DMS153 treated with DMSO at 0.1 percent for 48 hours (cell line): ENCODE results near the gene CHURC1.

Source experiments
- DNase-seq: peaks from one replicate; lab custom pipeline; 2025; ENCODE audit not compliant: unreplicated experiment; lab: John Stamatoyannopoulos, UW

The CHURC1 gene

DNA sequence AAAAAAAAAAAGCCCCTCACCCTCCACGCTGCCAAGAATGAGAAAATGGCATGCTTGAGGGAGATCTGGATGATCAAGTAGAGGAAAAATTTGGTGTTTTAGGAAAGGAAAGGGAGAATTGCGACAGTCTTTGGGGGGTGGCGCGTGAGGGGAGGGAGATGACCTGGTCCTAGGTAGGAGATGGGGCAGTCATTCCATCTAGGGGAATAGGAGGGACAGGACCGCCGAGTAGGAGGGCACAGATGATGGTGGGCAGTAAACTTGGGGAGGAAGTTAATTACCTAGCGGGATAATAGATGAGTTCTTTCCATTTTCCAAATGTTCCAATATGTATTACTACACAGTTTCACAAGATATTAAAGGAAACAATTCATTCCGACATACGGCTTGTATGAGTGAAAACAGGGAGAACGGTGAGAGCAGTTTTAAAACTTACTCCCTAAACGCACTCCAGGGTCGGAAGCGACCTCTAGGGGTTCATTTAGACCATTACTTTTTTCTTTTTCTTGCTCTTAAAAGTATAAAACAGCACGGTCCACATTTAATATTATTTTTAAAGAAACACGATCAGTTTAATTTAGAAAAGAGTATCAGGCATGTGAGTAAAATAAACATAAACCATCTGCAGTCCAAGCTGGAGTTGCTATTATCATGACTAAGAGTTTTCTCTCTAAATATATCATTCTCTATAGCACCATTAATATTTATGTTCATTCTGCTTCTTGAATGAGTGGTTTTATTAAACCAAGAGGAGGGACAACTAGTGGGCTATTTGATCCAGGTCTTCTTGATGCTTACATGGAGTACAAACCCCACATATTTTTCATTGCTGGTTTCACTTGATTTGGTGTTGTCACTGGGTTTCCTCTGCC, 69.4 kb downstream of the CHURC1 start:
- DNase-seq = peak; percentile 24
